Astrocyte (in vitro differentiated cells and primary cell): Measurements from ENCODE around the gene POMGNT1.

Experiments used
- EZH2 ChIP-seq: IDR thresholded peaks from 2 replicates; pipeline ENCODE4 v1.6.1; 2012; ENCODE audit warnings: mild to moderate bottlenecking, low read length, inconsistent platforms; ENCODE audit not compliant: insufficient read depth
- TF ChIP-seq, protein P1 (sequence below): IDR thresholded peaks from 2 replicates; pipeline ENCODE4 v1.5.1; 2011; ENCODE audit warnings: low read depth, mild to moderate bottlenecking, inconsistent platforms, low read length, moderate library complexity; ENCODE audit not compliant: insufficient read depth

DNA sequence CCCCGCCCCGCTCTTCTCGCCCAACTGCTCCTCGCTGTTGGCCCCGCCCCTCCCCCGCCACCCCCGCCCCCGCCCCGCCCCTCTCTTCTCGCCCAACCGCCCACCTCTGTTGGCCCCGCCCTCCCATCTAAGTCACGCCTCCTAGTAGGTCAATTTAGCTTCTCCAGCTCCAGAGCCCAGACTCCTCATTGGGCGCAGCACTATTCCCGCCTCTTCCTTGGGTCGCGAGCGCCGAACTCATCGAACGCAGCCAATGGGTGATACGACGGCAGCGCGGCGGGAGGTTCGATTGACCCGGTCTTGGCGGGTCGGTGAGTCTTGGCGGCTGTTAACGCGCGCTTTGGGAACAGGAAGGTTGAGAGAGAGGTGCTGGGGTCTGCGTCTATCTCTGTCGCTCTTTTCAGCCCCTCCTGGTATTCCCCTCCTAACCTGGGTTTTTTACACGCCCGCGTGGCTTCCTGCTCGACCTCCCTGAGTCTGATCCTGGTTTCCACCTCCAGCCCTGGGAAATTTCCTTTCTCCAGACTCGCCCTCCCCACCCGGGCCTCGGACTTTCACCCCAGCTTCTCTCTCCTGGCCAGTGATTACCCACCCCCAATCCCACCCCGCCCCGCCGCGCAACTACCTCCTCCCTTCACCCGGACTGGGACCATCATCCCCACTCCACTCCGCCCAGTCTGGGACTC, 49.3 kb upstream of the POMGNT1 start, which contains the start of gene RAD54L:
- no peak for TF ChIP-seq EZH2
- TF ChIP-seq, protein P1, sequence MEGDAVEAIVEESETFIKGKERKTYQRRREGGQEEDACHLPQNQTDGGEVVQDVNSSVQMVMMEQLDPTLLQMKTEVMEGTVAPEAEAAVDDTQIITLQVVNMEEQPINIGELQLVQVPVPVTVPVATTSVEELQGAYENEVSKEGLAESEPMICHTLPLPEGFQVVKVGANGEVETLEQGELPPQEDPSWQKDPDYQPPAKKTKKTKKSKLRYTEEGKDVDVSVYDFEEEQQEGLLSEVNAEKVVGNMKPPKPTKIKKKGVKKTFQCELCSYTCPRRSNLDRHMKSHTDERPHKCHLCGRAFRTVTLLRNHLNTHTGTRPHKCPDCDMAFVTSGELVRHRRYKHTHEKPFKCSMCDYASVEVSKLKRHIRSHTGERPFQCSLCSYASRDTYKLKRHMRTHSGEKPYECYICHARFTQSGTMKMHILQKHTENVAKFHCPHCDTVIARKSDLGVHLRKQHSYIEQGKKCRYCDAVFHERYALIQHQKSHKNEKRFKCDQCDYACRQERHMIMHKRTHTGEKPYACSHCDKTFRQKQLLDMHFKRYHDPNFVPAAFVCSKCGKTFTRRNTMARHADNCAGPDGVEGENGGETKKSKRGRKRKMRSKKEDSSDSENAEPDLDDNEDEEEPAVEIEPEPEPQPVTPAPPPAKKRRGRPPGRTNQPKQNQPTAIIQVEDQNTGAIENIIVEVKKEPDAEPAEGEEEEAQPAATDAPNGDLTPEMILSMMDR, result no peak
